GM11168 (cell line): Measurements from ENCODE around the gene CABYR.

Experiments used
- in situ Hi-C: fragments of 300-500 bp; cut with MboI; formaldehyde crosslinking; loops from one replicate; pipeline ENCODE4 v1.12.0; 2022; ENCODE audit warnings: low sequenced_read_pairs; ENCODE audit not compliant: unreplicated experiment

The CABYR gene

DNA sequence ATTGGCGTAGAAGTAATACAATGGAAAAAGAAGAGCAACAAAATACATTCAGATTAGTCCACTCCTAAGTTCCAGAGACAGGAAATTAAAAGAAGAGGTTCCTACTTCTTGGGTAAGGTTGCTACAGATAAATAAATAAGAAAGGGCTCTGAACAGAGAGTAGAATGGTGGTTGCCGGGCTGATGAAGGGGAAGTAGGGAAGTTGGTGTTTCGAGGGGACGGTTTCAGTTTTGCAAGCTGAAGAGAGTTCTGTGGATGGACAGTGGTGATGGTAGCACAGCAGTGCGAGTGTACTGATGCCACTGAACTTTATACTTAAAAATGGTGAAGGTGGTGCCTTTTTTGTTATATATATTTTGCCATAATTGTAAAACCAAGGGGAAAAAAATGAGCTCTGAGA, 48.2 kb downstream of the CABYR start:
- in situ Hi-C loops: no loop called here

DNA sequence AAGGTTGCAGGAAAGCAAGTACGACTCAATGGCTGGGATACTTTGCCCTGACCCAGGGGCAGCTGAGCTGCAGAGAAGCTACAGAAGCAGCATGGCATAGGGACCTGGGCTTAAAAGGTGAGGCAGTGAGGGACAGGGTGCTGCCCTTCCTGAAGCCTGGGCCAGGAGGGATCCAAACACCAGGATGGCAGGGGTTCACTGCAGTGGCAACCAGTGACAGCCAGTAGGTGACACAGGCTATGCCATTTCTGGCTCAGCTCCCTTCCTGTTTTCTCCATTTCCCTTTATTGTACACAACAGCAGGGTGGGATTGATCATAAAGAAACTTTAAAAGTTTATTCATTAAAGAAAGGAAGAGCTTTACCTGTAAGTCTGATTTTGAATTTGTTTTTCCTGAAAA, 48.8 kb downstream of the CABYR start:
- in situ Hi-C loops: no loop called here

DNA sequence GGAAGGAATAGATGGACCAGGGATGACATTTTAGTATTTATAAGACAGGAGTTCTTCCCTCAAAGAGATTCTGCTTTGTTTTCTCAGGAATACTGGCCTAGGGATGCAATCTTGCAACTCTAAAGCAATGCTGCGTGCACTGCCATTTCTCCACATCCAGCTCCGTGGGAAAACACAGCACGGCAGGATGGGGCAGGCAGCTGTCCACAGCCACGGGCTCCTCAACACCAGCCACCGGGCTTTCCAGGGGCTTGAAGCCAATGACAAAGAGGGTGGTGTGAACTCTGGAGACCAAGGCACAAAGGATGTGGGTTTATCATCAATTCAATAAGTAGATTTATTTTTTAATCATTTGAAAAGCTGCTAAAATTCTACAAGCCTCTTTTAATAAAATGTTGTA, 49.3 kb downstream of the CABYR start:
- in situ Hi-C loops: no loop called here

DNA sequence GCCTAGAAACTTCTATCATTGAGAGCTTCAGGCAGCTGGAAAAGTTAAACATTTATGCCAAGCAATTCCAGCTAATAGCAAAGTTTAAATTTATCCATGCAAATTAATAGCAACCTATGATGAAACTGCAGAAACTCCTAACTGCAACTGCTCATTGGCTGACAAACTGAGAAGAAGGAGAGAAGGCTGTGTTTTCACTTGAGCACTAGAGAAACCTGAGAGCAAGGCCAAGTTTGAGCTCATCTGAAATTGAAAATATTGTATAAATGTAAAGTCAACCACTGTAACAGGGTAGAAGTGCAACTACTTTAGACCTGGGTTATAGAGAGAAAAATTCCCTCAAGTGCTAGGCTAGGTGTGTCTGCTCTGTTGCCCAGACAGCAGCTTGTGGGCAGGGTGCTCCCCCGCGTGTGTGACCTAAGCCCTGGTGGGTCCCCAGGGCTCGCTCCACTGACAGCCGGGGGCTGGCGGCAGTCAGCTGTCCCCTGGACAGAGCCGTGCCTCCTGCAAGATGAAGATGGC, 50.2 kb downstream of the CABYR start:
- in situ Hi-C loops: no loop called here

- in situ Hi-C loops: no loop called here
Measured at GRCh38 chr18:24189664-24190346, 50.9 kb downstream of the CABYR start.

DNA sequence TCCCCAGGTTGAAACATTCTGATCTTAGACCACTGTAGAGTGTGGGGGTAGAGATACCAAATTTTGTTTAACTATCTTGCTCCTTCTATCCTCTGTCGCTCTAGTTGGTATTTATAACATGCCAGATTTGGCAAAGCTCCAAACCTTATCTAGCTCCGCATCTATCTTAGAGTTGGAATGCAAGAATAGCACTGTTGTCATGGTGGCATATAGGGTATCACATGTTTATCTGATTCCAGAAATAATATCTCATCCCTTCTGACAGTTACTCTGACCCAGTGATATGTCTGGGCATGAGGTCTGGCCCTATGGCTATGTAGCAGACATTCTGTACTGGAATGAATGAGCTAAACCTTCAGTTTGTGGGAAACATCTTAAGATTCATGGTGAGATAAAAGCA, 51.7 kb downstream of the CABYR start:
- in situ Hi-C loops: no loop called here

- in situ Hi-C loops: no loop called here
Measured at GRCh38 chr18:24195296-24196053, 56.6 kb downstream of the CABYR start.

DNA sequence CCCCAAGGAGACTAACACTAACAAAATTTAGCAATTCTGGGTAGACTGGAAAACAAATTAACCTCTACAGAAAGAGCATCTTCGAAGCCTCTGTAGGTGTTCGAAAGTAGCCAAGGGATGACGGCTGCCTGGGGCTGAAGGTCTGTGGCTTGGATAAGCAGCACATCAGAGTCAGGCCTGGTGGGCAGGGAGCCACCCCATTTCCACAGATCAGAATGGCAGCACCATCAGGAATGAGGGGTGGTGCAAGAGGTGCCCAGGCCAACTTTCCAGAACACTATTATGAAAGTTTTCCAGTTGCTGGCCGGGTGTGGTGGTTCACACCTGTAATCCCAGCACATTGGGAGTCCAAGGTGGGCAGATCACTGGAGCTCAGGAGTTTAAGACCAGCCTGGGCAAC, 57.9 kb downstream of the CABYR start:
- in situ Hi-C loops: no loop called here

- in situ Hi-C loops: no loop called here
Measured at GRCh38 chr18:24197412-24197811, 58.5 kb downstream of the CABYR start.

GRCh38 chr18:24198461-24198860, 59.6 kb downstream of the CABYR start:
- in situ Hi-C loops: no loop called here

GRCh38 chr18:24199372-24199962, 60.6 kb downstream of the CABYR start:
- in situ Hi-C loops: no loop called here

DNA sequence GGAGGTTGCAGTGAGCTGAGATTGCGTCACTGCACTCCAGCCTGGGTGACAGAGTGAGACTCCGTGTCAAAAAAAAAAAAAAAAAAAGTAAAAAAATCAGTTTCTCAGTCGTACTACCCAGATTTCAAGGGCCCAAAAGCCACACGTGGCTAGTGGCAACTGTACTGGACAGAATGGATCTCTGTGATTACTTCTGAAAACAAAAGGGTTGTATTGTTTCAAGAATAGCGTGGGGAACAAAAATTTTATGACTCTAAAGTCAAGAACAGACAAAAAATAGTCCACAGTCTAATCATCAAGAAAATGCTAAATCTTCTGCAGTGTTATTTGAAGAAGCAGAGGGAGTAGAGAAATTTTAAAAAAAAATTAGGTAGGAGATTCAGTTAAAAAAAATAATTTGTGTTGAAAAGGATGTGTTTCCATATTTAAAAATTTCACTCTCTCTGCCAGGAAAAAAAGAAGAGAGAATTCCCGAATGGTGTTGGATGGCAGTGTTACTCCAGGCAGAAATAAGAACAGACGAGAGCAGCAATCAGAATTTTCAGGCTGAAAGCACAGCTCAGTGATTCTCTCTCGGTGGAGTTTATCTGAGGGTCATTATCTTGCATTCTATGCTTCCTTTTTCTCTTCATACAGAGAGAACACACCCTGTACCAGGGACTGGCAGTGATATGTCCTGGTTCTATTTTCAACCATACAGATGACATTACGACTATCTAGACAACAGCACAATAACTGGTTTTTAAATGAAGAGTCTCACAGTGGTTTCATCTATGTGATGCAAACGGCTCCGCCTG, 61.8 kb downstream of the CABYR start:
- in situ Hi-C loops: no loop called here

DNA sequence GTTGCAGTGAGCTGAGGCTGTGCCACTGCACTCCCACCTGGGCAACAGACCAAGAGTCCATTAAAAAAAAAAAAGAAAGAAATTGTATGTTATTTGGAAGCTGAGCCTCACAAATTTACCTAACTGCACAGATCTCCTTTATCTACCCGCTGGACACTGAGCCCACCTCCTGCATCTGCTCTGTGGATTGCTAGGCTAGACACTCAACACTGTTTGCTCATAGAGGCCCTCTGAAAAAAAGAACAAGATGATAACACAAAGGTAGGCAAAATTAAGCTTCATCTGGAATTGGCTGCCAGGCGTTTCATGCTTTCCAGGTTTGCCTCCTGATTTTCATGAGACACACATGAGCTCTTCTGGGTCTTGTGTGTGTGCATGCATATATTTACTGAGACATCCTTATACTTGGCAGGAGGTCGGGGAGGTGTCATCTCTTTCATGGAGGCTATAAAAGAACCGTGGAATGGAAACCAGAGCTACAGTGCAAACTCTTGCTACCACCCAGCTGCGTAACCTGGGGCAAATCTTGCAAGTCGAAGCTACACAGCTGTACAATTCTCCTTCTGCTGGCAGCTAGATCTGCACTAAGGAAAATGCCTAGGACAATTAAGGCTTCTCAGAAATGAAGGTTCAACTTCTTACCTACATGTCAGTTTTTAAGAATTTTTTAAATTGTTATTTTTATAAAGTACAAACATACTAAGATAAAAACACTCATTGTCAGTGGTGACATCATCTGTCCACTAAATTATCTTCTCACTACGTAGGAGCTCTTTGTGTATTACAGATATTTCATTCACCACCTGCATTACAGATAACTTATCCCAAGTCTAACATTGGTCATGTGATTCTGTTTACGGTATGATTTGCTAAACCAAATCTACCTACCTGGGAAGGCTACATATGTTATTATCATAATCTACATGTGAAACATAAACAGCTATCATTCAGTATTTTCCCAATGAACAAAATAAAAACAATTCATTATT, 63.1 kb downstream of the CABYR start:
- in situ Hi-C loops: no loop called here

GRCh38 chr18:24204904-24205303, 66.0 kb downstream of the CABYR start:
- in situ Hi-C loops: no loop called here

DNA sequence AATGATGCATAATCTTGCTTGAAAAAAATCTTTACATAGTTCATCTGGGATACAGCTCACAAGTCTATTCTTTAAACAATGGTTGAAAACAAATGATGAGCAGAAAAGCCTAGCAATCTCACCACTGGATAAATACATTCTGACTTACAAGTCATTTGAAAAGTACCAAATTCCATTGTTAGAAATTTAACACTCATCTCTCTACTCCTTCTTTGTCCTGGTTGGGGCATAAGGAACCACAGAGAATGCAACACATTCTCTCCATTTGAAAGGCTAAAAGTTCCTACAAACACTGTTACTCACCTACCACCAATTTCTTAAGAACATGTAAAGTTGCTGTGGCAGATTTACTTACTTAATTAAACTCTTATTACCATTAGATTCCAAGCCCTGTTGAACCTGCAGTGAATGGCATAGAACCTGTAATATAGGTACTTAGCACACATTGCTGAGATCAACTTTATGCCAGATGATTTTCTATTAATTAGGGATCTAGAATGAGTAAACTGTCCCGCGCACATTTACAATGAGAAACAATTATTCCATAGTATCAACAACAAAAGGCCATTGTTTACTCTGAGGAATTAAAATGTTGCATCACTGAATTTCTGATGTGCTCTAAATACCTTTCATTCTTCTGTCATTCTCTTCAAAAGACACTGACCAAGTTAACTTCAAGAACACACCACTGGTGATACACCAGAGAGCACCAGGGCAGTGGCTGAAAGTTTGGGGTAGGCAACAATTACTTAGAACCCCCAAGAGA, 69.6 kb downstream of the CABYR start:
- in situ Hi-C loops: no loop called here

- in situ Hi-C loops: no loop called here
Measured at GRCh38 chr18:24209558-24209957, 70.7 kb downstream of the CABYR start.
